ENCODE measurements around the gene TRIM33.

The TRIM33 gene

GRCh38 chr1:114441332-114441731, 69.7 kb downstream of the TRIM33 start:
- TF ChIP-seq CTCF (conservative IDR thresholded peaks at IDR 0.05) = no peak
- no peak for TF ChIP-seq ZFX (IDR thresholded peaks at IDR 0.05)
- H3K27ac ChIP-seq = no peak overlapping the region

GRCh38 chr1:114439369-114439768, 71.6 kb downstream of the TRIM33 start:
- no peak overlapping the region for H3K27ac ChIP-seq
- TF ChIP-seq ZFX (IDR thresholded peaks at IDR 0.05) (no peak), CTCF (conservative IDR thresholded peaks at IDR 0.05) (no peak)

- TF ChIP-seq CTCF (conservative IDR thresholded peaks at IDR 0.05) (no peak), ZFX (IDR thresholded peaks at IDR 0.05) (no peak)
- H3K27ac ChIP-seq = no peak overlapping the region
These were observed 73.2 kb downstream of the TRIM33 start for GRCh38 chr1:114437812-114438211.

- no peak for TF ChIP-seq ZFX (IDR thresholded peaks at IDR 0.05)
- TF ChIP-seq CTCF (conservative IDR thresholded peaks at IDR 0.05) = no peak
- no peak overlapping the region for H3K27ac ChIP-seq
These were observed 74.2 kb downstream of the TRIM33 start for GRCh38 chr1:114436799-114437198.

- TF ChIP-seq CTCF (conservative IDR thresholded peaks at IDR 0.05) (no peak), ZFX (IDR thresholded peaks at IDR 0.05) (no peak)
- peak overlapping the region; percentile 30; the same call in 1 of the 2 replicates for H3K27ac ChIP-seq
These were observed 75.8 kb downstream of the TRIM33 start for GRCh38 chr1:114435088-114435715.

GRCh38 chr1:114431026-114431425, 80.0 kb downstream of the TRIM33 start:
- no peak overlapping the region for H3K27ac ChIP-seq
- TF ChIP-seq ZFX (IDR thresholded peaks at IDR 0.05) (no peak), CTCF (conservative IDR thresholded peaks at IDR 0.05) (no peak)

- H3K27ac ChIP-seq = no peak overlapping the region
These were observed 82.8 kb downstream of the TRIM33 start for GRCh38 chr1:114428083-114428754.

More at GRCh38 chr1:114428083-114428754, 82.8 kb downstream of the TRIM33 start:
- peak; percentile 78 for TF ChIP-seq CTCF (conservative IDR thresholded peaks at IDR 0.05)
- TF ChIP-seq ZFX (IDR thresholded peaks at IDR 0.05) = no peak
